ENCODE results near the gene THADA.

THADA gene

DNA sequence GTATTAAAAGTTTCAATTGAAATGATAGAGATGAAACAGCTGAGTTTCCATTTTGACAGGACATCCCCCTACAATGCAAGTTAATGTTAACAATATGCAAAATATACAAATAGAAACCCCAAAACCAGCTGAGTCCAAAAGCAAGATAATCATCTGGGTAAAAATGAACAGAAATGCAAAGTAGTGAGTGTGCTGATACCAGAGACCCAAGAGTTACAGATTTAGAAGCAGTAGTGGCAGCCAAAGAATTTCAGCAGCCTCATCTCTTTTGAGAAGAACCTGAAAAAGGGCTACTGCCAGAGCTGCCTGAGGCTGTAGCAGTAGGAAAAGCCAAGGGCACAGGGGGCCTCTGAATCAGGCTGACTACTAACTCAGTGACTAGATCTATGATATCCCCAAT, 82.6 kb downstream of the THADA start:
- TF ChIP-seq FOXP2 (optimal IDR thresholded peaks at IDR 0.05; ENCODE audit: borderline replicate concordance, extremely low read depth, extremely low read length, insufficient read depth) (no peak), SIN3A (IDR thresholded peaks at IDR 0.05; ENCODE audit: borderline replicate concordance, insufficient read depth, low read length) (no peak), TAF1 (IDR thresholded peaks at IDR 0.05; ENCODE audit: borderline replicate concordance, insufficient read depth, low read length) (no peak), POLR2AphosphoS5 (IDR thresholded peaks at IDR 0.05; ENCODE audit: low read depth, low read length) (no peak), REST (IDR thresholded peaks at IDR 0.05; ENCODE audit: insufficient read depth in 1 of 2, low read depth in 2 of 2, low read length in 2 of 2) (no peak)

GRCh38 chr2:43511199-43511598, 84.6 kb downstream of the THADA start:
- no peak for TF ChIP-seq TAF1 (IDR thresholded peaks at IDR 0.05; ENCODE audit: borderline replicate concordance, insufficient read depth, low read length)
- TF ChIP-seq SIN3A (IDR thresholded peaks at IDR 0.05; ENCODE audit: borderline replicate concordance, insufficient read depth, low read length): no peak
- no peak for TF ChIP-seq POLR2AphosphoS5 (IDR thresholded peaks at IDR 0.05; ENCODE audit: low read depth, low read length)
- no peak for TF ChIP-seq REST (IDR thresholded peaks at IDR 0.05; ENCODE audit: insufficient read depth in 1 of 2, low read depth in 2 of 2, low read length in 2 of 2)
- TF ChIP-seq FOXP2 (optimal IDR thresholded peaks at IDR 0.05; ENCODE audit: borderline replicate concordance, extremely low read depth, extremely low read length, insufficient read depth): no peak

- TF ChIP-seq FOXP2 (optimal IDR thresholded peaks at IDR 0.05; ENCODE audit: borderline replicate concordance, extremely low read depth, extremely low read length, insufficient read depth) (no peak), REST (IDR thresholded peaks at IDR 0.05; ENCODE audit: insufficient read depth in 1 of 2, low read depth in 2 of 2, low read length in 2 of 2) (no peak), SIN3A (IDR thresholded peaks at IDR 0.05; ENCODE audit: borderline replicate concordance, insufficient read depth, low read length) (no peak), TAF1 (IDR thresholded peaks at IDR 0.05; ENCODE audit: borderline replicate concordance, insufficient read depth, low read length) (no peak), POLR2AphosphoS5 (IDR thresholded peaks at IDR 0.05; ENCODE audit: low read depth, low read length) (no peak)
Measured at GRCh38 chr2:43509886-43510285, 86.0 kb downstream of the THADA start.

DNA sequence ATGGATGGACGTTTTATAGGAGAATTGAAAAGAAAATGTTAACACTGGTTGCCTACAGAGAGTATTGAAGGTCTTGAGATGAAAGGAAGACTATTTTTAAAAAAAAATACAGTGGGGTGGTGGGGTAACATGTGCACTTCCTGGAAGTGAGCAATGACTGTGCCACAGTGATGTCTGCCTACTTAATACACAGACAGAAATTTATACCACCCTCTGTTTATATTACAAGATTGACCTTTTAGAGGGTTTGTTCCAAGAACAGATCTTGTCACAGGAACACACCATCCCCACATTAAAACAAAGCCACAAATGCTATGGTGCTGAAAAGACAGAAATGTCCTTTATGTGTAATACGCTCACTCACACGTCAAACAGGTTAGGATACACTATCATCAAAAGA, 87.6 kb downstream of the THADA start:
- TF ChIP-seq REST (IDR thresholded peaks at IDR 0.05; ENCODE audit: insufficient read depth in 1 of 2, low read depth in 2 of 2, low read length in 2 of 2) (no peak), FOXP2 (optimal IDR thresholded peaks at IDR 0.05; ENCODE audit: borderline replicate concordance, extremely low read depth, extremely low read length, insufficient read depth) (no peak), TAF1 (IDR thresholded peaks at IDR 0.05; ENCODE audit: borderline replicate concordance, insufficient read depth, low read length) (no peak), POLR2AphosphoS5 (IDR thresholded peaks at IDR 0.05; ENCODE audit: low read depth, low read length) (no peak), SIN3A (IDR thresholded peaks at IDR 0.05; ENCODE audit: borderline replicate concordance, insufficient read depth, low read length) (no peak)

DNA sequence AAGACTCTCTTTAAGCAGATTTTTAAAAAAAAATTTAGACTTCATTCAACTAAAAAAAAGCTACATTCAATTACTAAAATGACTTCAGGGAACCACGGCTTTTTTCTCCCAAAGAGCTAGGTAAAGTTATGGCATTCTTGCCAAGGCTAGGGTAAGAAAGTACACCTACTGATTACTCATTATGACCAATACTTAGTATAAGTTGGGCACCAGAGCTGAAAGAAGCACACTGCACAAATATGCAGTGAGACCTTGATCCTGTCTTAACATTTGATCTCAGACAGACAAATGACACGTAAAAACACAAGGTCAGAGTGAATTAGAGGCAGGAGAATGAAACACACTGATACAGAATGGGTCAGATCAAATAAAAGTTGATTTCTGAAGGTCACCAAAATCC, 88.7 kb downstream of the THADA start:
- no peak for TF ChIP-seq TAF1 (IDR thresholded peaks at IDR 0.05; ENCODE audit: borderline replicate concordance, insufficient read depth, low read length)
- no peak for TF ChIP-seq FOXP2 (optimal IDR thresholded peaks at IDR 0.05; ENCODE audit: borderline replicate concordance, extremely low read depth, extremely low read length, insufficient read depth)
- TF ChIP-seq POLR2AphosphoS5 (IDR thresholded peaks at IDR 0.05; ENCODE audit: low read depth, low read length): no peak
- TF ChIP-seq SIN3A (IDR thresholded peaks at IDR 0.05; ENCODE audit: borderline replicate concordance, insufficient read depth, low read length): no peak
- TF ChIP-seq REST (IDR thresholded peaks at IDR 0.05; ENCODE audit: insufficient read depth in 1 of 2, low read depth in 2 of 2, low read length in 2 of 2): no peak
